Measurements from ENCODE around the gene OR4D10.

OR4D10 gene

DNA sequence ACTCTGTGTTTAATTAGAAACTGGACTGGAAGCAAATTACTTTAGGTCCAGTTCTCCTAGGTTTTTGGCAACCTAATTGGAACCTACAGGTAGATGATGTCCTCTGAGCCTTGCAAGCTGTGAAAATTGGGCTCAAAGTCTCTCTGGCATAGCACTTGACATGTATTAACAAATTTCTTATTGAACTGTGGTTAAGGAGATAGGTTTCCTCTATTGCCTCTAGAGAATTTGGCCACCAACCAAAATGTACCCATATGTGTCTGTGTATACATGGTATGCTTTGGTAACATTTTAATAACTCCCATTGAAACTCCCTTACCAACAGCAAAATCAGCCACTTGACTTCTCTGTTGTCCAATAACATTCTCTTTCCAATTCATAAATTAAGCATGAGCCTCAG is at the start of gene OR4D10:
Gene OR4D10, plus strand, starts transcription at position 301 of the 400 bp plus-strand sequence. CDS start 4,115 bp downstream, outside the sequence.
- TF ChIP-seq, protein P1, sequence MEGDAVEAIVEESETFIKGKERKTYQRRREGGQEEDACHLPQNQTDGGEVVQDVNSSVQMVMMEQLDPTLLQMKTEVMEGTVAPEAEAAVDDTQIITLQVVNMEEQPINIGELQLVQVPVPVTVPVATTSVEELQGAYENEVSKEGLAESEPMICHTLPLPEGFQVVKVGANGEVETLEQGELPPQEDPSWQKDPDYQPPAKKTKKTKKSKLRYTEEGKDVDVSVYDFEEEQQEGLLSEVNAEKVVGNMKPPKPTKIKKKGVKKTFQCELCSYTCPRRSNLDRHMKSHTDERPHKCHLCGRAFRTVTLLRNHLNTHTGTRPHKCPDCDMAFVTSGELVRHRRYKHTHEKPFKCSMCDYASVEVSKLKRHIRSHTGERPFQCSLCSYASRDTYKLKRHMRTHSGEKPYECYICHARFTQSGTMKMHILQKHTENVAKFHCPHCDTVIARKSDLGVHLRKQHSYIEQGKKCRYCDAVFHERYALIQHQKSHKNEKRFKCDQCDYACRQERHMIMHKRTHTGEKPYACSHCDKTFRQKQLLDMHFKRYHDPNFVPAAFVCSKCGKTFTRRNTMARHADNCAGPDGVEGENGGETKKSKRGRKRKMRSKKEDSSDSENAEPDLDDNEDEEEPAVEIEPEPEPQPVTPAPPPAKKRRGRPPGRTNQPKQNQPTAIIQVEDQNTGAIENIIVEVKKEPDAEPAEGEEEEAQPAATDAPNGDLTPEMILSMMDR (IDR thresholded peaks at IDR 0.05; ENCODE audit: low read length, missing control alignments) = no peak
- no peak within 1 kb of the TSS for H3K4me3 ChIP-seq (replicated peaks; ENCODE audit: low read depth, low read length)
- no peak for DNase-seq (ENCODE audit: low read depth)

DNA sequence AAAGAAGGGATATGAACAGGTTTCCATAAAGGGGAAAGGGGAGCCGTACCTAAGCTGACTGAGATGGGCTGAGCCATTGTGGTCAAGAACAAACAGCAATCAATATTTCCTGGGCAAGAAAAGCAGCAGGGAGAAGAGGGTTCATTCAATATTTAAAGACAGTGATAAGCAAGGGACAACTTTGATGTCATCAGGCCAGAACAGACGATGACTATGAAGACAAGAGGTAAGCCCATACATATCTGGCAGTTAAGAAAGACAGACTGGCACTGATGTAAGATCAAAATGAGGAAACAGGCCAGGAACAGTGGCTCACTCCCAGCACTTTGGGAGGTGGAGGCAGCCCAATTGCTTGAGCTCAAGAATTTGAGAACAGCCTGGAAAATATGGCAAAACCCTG is 49.3 kb upstream of the OR4D10 start:
- no peak for DNase-seq (ENCODE audit: low read depth)
- TF ChIP-seq, protein P1 (IDR thresholded peaks at IDR 0.05; ENCODE audit: low read length, missing control alignments) = no peak
- no peak overlapping the region for H3K4me3 ChIP-seq (replicated peaks; ENCODE audit: low read depth, low read length)

GRCh38 chr11:59425131-59425530 is 48.0 kb upstream of the OR4D10 start:
- TF ChIP-seq, protein P1 (IDR thresholded peaks at IDR 0.05; ENCODE audit: low read length, missing control alignments) = no peak
- no peak for DNase-seq (ENCODE audit: low read depth)
- no peak overlapping the region for H3K4me3 ChIP-seq (replicated peaks; ENCODE audit: low read depth, low read length)

- no peak within 1 kb of the TSS for H3K4me3 ChIP-seq (replicated peaks; ENCODE audit: low read depth, low read length)
- DNase-seq (ENCODE audit: low read depth) = no peak
- TF ChIP-seq, protein P1 (IDR thresholded peaks at IDR 0.05; ENCODE audit: low read length, missing control alignments) = no peak
Observed at GRCh38 chr11:59426361-59427067, 46.6 kb upstream of the OR4D10 start, which contains the start of gene OR5A2. TSS of gene OR5A2 (minus strand) at chr11:59426413. CDS start at chr11:59422953, 3,460 bp downstream.

DNA sequence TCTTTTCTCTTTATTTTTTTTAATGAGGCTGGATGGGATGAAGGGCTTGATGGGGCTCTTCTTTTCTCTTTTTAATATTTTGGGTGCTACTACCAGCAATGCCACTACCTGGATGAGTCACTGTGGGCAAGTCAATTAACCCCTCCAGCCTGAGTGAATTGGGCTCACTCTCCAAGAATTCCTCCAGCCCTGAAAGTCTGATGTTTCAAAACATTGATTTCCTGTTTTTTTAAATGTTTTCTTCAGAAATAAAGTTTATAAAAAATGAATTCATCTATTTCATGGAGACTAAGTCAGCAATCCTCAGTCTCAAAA is 46.1 kb upstream of the OR4D10 start:
- TF ChIP-seq, protein P1 (IDR thresholded peaks at IDR 0.05; ENCODE audit: low read length, missing control alignments) = no peak
- no peak overlapping the region for H3K4me3 ChIP-seq (replicated peaks; ENCODE audit: low read depth, low read length)
- DNase-seq (ENCODE audit: low read depth) = no peak

- TF ChIP-seq, protein P1 (IDR thresholded peaks at IDR 0.05; ENCODE audit: low read length, missing control alignments) = peak; percentile 87
- H3K4me3 ChIP-seq (replicated peaks; ENCODE audit: low read depth, low read length) = no peak overlapping the region
- DNase-seq (ENCODE audit: low read depth) = peak; percentile 61
Observed at GRCh38 chr11:59429924-59430516, 43.1 kb upstream of the OR4D10 start.

Data from fibroblast of pulmonary artery (primary cell).